HCT116 (cell line): ENCODE measurements around the gene CASP10. TPM values are rescaled to one million over a fixed set of nuclear protein-coding genes. Genes with fewer than 3 reads are reported as not detected.

Source experiments
- ATAC-seq: fragments of 200-7000 bp; cut with Tn5 transposase; 2 replicates; pipeline ENCODE4 v1.9.1; 2020; ENCODE audit warnings: mild to moderate bottlenecking, moderate library complexity
- BruUV-seq: library from RNA; stranded (reverse); fragments of 400-500 nt; replicated peaks from 2 replicates; lab custom pipeline; 2021; lab: Mats Ljungman, UMichigan
- CTCF ChIA-PET: fragments of 300-600 bp; sonication (Branson Sonifier 250); formaldehyde crosslinking; loops from one replicate; lab custom pipeline; 2021; ENCODE audit warnings: antibody characterized with exemption; lab: Charles Lee
- POLR2A ChIA-PET: fragments of 300-600, 350-600 bp; sonication (Branson Sonifier 250); formaldehyde crosslinking; loops from one replicate; lab custom pipeline; 2021; ENCODE audit warnings: antibody characterized with exemption; lab: Charles Lee
- RAD21 ChIA-PET, 2 experiments: fragments of 300-600 bp; sonication (Branson Sonifier 250); formaldehyde crosslinking; loops; one replicate each; lab custom pipeline; 2023; ENCODE audit warnings: low total read pairs in 2 of 2; ENCODE audit not compliant: uncharacterized antibody in 2 of 2, unreplicated experiment in 2 of 2, low non-redundant PET in 1 of 2; lab: Charles Lee
- DNase-seq: peaks from one replicate; pipeline ENCODE4 v3.0.0-alpha.2; 2010; ENCODE audit warnings: low read depth, low spot score
- H2AFZ ChIP-seq: fragments of 200-600 bp; shearing (Covaris generic), sonication (generic); 2 replicates; pipeline ENCODE4 v1.6.1; 2017; ENCODE audit warnings: low read depth, mixed run types, mixed read lengths, antibody characterized with exemption, low read length; ENCODE audit not compliant: poor library complexity, severe bottlenecking
- H3K27ac ChIP-seq: 2 replicates; pipeline ENCODE4 v1.5.1; 2012; ENCODE audit warnings: low read depth, low read length
- H3K27me3 ChIP-seq: fragments of 200-600 bp; sonication (generic); 2 replicates; pipeline ENCODE4 v1.6.1; 2016; ENCODE audit warnings: mixed run types, low read length, mixed read lengths; ENCODE audit not compliant: insufficient read depth
- H3K36me3 ChIP-seq, 2 experiments: fragments of 200-500 bp in 1 of 2; fragments of 200-600 bp in 1 of 2; sonication (Bioruptor generic) in 1 of 2; sonication (generic) in 1 of 2; 2 replicates each; pipeline versions ENCODE4 v1.5.1 to v1.6.1; 2014 to 2016; ENCODE audit warnings: low read length in 2 of 2, inconsistent platforms in 1 of 2, mixed read lengths in 1 of 2, mixed run types in 1 of 2; ENCODE audit not compliant: insufficient read depth in 2 of 2, control insufficient read depth in 1 of 2
- H3K4me1 ChIP-seq, 2 experiments: fragments of 200-600 bp in 1 of 2; sonication (generic) in 1 of 2; 2 replicates each; pipeline versions ENCODE4 v1.5.1 to v1.6.1; 2012 to 2017; ENCODE audit warnings: low read length in 2 of 2, inconsistent platforms in 1 of 2, mild to moderate bottlenecking in 1 of 2, mixed read lengths in 1 of 2, mixed run types in 1 of 2, moderate library complexity in 1 of 2; ENCODE audit not compliant: insufficient read depth in 2 of 2, control insufficient read depth in 1 of 2
- H3K4me2 ChIP-seq: fragments of 200-600 bp; sonication (generic); 2 replicates; pipeline ENCODE4 v1.6.1; 2017; ENCODE audit warnings: mixed run types, low read length, mixed read lengths
- H3K4me3 ChIP-seq, 2 experiments: fragments of 200-600 bp in 1 of 2; sonication (generic) in 1 of 2; replicated peaks in 1 of 2; 2 replicates each; pipeline ENCODE4 v1.5.1; 2011 to 2016; ENCODE audit warnings: low read length in 2 of 2, control low read depth in 1 of 2, low read depth in 1 of 2, mild to moderate bottlenecking in 1 of 2, mixed read lengths in 1 of 2, mixed run types in 1 of 2
- H3K79me2 ChIP-seq: fragments of 200-600 bp; sonication (generic); 2 replicates; pipeline ENCODE4 v1.6.1; 2017; ENCODE audit warnings: mild to moderate bottlenecking, mixed run types, low read length, moderate library complexity, mixed read lengths; ENCODE audit not compliant: insufficient read depth
- H3K9ac ChIP-seq: fragments of 200-600 bp; sonication (generic); 2 replicates; pipeline ENCODE4 v1.6.1; 2016; ENCODE audit warnings: low read length, mixed read lengths
- H3K9me2 ChIP-seq: fragments of 200-600 bp; sonication (generic), shearing (Covaris generic); 2 replicates; pipeline ENCODE4 v1.6.1; 2017; ENCODE audit warnings: mixed run types, mild to moderate bottlenecking, moderate library complexity; ENCODE audit not compliant: insufficient read depth
- H3K9me3 ChIP-seq, 2 experiments: fragments of 200-500 bp in 1 of 2; fragments of 200-600 bp in 1 of 2; sonication (Bioruptor generic) in 1 of 2; sonication (generic) in 1 of 2; 2 replicates each; pipeline ENCODE4 v1.6.1; 2014 to 2017; ENCODE audit warnings: low read length in 2 of 2, mixed read lengths in 2 of 2, inconsistent platforms in 1 of 2, low read depth in 1 of 2, mild to moderate bottlenecking in 1 of 2, mixed run types in 1 of 2, moderate library complexity in 1 of 2; ENCODE audit not compliant: control insufficient read depth in 1 of 2, insufficient read depth in 1 of 2
- H4K20me1 ChIP-seq: fragments of 200-600 bp; sonication (generic), shearing (Covaris generic); 2 replicates; pipeline ENCODE4 v1.6.1; 2017; ENCODE audit warnings: mixed run types, mild to moderate bottlenecking, moderate library complexity; ENCODE audit not compliant: insufficient read depth
- ATF3 ChIP-seq: IDR thresholded peaks from 2 replicates; pipeline ENCODE4 v1.6.1; 2012
- CBX3 ChIP-seq: IDR thresholded peaks from 2 replicates; pipeline ENCODE4 v1.6.1; 2012; ENCODE audit warnings: low read depth
- CEBPB ChIP-seq: IDR thresholded peaks from 2 replicates; pipeline ENCODE4 v1.6.1; 2012; ENCODE audit warnings: low read depth
- CTCF ChIP-seq, 3 experiments: fragments of 200-600 bp in 1 of 3; sonication (generic) in 1 of 3; IDR thresholded peaks in 2 of 3; conservative IDR thresholded peaks in 1 of 3; 2 replicates each; pipeline ENCODE4 v1.5.1; 2012 to 2017; ENCODE audit warnings: low read depth in 2 of 3, low read length in 2 of 3, antibody characterized with exemption in 1 of 3, borderline replicate concordance in 1 of 3, control low read depth in 1 of 3, mild to moderate bottlenecking in 1 of 3, mixed read lengths in 1 of 3, mixed run types in 1 of 3, moderate library complexity in 1 of 3; ENCODE audit not compliant: insufficient read depth in 1 of 3
- EGR1 ChIP-seq: IDR thresholded peaks from 2 replicates; pipeline ENCODE4 v1.6.1; 2012; ENCODE audit warnings: low read depth
- ELF1 ChIP-seq: IDR thresholded peaks from 2 replicates; pipeline ENCODE4 v1.6.1; 2012; ENCODE audit warnings: low read depth, borderline replicate concordance
- EZH2 ChIP-seq: fragments of 200-600 bp; sonication (generic); IDR thresholded peaks from 2 replicates; pipeline ENCODE4 v1.6.1; 2017; ENCODE audit warnings: antibody characterized with exemption, mixed run types
- EZH2phosphoT487 ChIP-seq: fragments of 200-600 bp; IDR thresholded peaks from 2 replicates; pipeline ENCODE4 v1.6.1; 2018; ENCODE audit warnings: antibody characterized with exemption, borderline replicate concordance
- FOSL1 ChIP-seq: IDR thresholded peaks from 2 replicates; pipeline ENCODE4 v1.6.1; 2012; ENCODE audit warnings: low read depth
- JUND ChIP-seq: IDR thresholded peaks from 2 replicates; pipeline ENCODE4 v1.6.1; 2012
- MAX ChIP-seq: IDR thresholded peaks from 2 replicates; pipeline ENCODE4 v1.6.1; 2012
- POLR2A ChIP-seq: IDR thresholded peaks from 2 replicates; pipeline ENCODE4 v1.7.0; 2011; ENCODE audit warnings: borderline replicate concordance; ENCODE audit not compliant: insufficient read depth, insufficient read length; ENCODE audit errors: extremely low read depth
- POLR2AphosphoS5 ChIP-seq: IDR thresholded peaks from 2 replicates; pipeline ENCODE4 v1.6.1; 2011; ENCODE audit warnings: mild to moderate bottlenecking, low read depth, low read length, moderate library complexity
- RAD21 ChIP-seq: IDR thresholded peaks from 2 replicates; pipeline ENCODE4 v1.6.1; 2012; ENCODE audit warnings: low read depth, mild to moderate bottlenecking
- REST ChIP-seq: IDR thresholded peaks from 2 replicates; pipeline ENCODE4 v1.6.1; 2012; ENCODE audit warnings: low read depth
- SIN3A ChIP-seq: IDR thresholded peaks from 2 replicates; pipeline ENCODE4 v1.6.1; 2012; ENCODE audit warnings: low read depth
- SP1 ChIP-seq: IDR thresholded peaks from 2 replicates; pipeline ENCODE4 v1.6.1; 2012; ENCODE audit warnings: low read depth
- SRF ChIP-seq: IDR thresholded peaks from 2 replicates; pipeline ENCODE4 v1.6.1; 2012; ENCODE audit warnings: low read depth
- ZBTB33 ChIP-seq: IDR thresholded peaks from 2 replicates; pipeline ENCODE4 v1.6.1; 2011; ENCODE audit warnings: mild to moderate bottlenecking, low read length, moderate library complexity; ENCODE audit not compliant: insufficient replicate concordance; ENCODE audit errors: extremely low read depth
- ZFX ChIP-seq: fragments of 450-650 bp; IDR thresholded peaks from 2 replicates; pipeline ENCODE4 v1.6.1; 2017
- intact Hi-C: fragments of 100-400 bp; cut with micrococcal nuclease; formaldehyde crosslinking; loops from 2 replicates; pipeline ENCODE4 v1.10.0; 2022
- total RNA-seq: library from RNA; stranded (reverse); gene quantifications from one replicate; pipeline ENCODE4 v1.2.1, GENCODE V29; 2021; ENCODE audit not compliant: unreplicated experiment

The CASP10 gene
- total RNA-seq, 1 experiment from 2014 or later: 2.6 TPM

GRCh38 chr2:201180010-201180409, 2.9 kb upstream of the CASP10 start:
- Histone ChIP-seq H4K20me1 (no peaks in the 10 kb centered on the region), H3K36me3 (no peaks in the 10 kb centered on the region), H3K27ac (no peak overlapping the region), H3K4me1 (peaks cover 0 to 15% of the 10 kb centered on the region in 2 experiments; a peak in 2 of 4 replicates), H3K4me3 (no peak overlapping the region), H3K4me2 (no peak overlapping the region), H3K9me2 (no peaks in the 10 kb centered on the region), H3K27me3 (no peaks in the 10 kb centered on the region), H3K9me3 (no peaks in the 10 kb centered on the region), H3K79me2 (no peaks in the 10 kb centered on the region), H3K9ac (no peak overlapping the region), H2AFZ (no peak overlapping the region)
- TF ChIP-seq ELF1: no peak
- TF ChIP-seq MAX: no peak
- no peak for TF ChIP-seq ZFX
- no peak for TF ChIP-seq FOSL1
- TF ChIP-seq REST: no peak
- TF ChIP-seq SRF: no peak
- no peak for TF ChIP-seq EGR1
- TF ChIP-seq ATF3: no peak
- no peak for TF ChIP-seq EZH2phosphoT487
- no peak for TF ChIP-seq SIN3A
- no peak for TF ChIP-seq CBX3
- no peak for TF ChIP-seq CTCF (IDR thresholded peaks at IDR 0.05 in 2 of 3, conservative IDR thresholded peaks at IDR 0.05 in 1 of 3; ENCODE audit: borderline replicate concordance in 1 of 3, insufficient read depth in 1 of 3, low read depth in 2 of 3, low read length in 2 of 3)
- TF ChIP-seq RAD21: no peak
- no peak for TF ChIP-seq POLR2AphosphoS5
- no peak for TF ChIP-seq POLR2A
- TF ChIP-seq ZBTB33: no peak
- TF ChIP-seq CEBPB: no peak
- TF ChIP-seq EZH2: no peak
- no peak for TF ChIP-seq SP1
- TF ChIP-seq JUND: no peak
- intact Hi-C loops: no loop called here
- DNase-seq: no peak
- RAD21 ChIA-PET: no interaction called here
- POLR2A ChIA-PET: no interaction called here
- BruUV-seq: no TSS peak
- CTCF ChIA-PET: interaction anchor here (1.4 kb wide), 1 partner anchor 279 kb away, joined by 4 read pairs; no protein-coding TSS in a partner anchor
- ATAC-seq: no peak
